Smooth muscle cell (in vitro differentiated cells): ENCODE results near the gene ULBP3. TPM values are rescaled to one million over a fixed set of nuclear protein-coding genes. Genes with fewer than 3 reads are reported as not detected.

ENCODE experiments used
- DNase-seq: peaks from one replicate; lab custom pipeline; 2025; ENCODE audit not compliant: unreplicated experiment; lab: John Stamatoyannopoulos, UW
- H2AFZ ChIP-seq: fragments of 200-600 bp; sonication (generic); 2 replicates; pipeline ENCODE4 v1.6.0; 2016; ENCODE audit warnings: antibody characterized with exemption, low read depth, mild to moderate bottlenecking
- H3F3A ChIP-seq: fragments of 200-600 bp; sonication (generic); 2 replicates; pipeline ENCODE4 v1.6.0; 2017; ENCODE audit warnings: antibody characterized with exemption, low read depth
- H3K27ac ChIP-seq: fragments of 200-600 bp; sonication (generic); 2 replicates; pipeline ENCODE4 v1.5.1; 2016; ENCODE audit warnings: low read depth, mild to moderate bottlenecking
- H3K27me3 ChIP-seq: fragments of 200-600 bp; sonication (generic); 2 replicates; pipeline ENCODE4 v1.6.1; 2016; ENCODE audit warnings: low read depth, mild to moderate bottlenecking
- H3K36me3 ChIP-seq: fragments of 200-600 bp; sonication (generic); 2 replicates; pipeline ENCODE4 v1.5.1; 2016; ENCODE audit warnings: low read depth
- H3K4me1 ChIP-seq: fragments of 200-600 bp; sonication (generic); 2 replicates; pipeline ENCODE4 v1.5.1; 2016; ENCODE audit warnings: low read depth
- H3K4me2 ChIP-seq: fragments of 200-600 bp; sonication (generic); 2 replicates; pipeline ENCODE4 v1.6.0; 2016; ENCODE audit warnings: mild to moderate bottlenecking
- H3K4me3 ChIP-seq: fragments of 200-600 bp; sonication (generic); 2 replicates; pipeline ENCODE4 v1.5.1; 2016; ENCODE audit warnings: mild to moderate bottlenecking
- H3K79me2 ChIP-seq: fragments of 200-600 bp; sonication (generic); 2 replicates; pipeline ENCODE4 v1.6.0; 2016; ENCODE audit warnings: low read depth, mild to moderate bottlenecking
- H3K9ac ChIP-seq: fragments of 200-600 bp; sonication (generic); 2 replicates; pipeline ENCODE4 v1.6.0; 2016; ENCODE audit warnings: low read depth
- H3K9me3 ChIP-seq: fragments of 200-600 bp; sonication (generic); replicated peaks from 2 replicates; pipeline ENCODE4 v1.5.1; 2016; ENCODE audit warnings: low read depth
- H4K20me1 ChIP-seq: fragments of 200-600 bp; sonication (generic); 2 replicates; pipeline ENCODE4 v1.6.0; 2016; ENCODE audit warnings: low read depth
- CTCF ChIP-seq: fragments of 200-600 bp; sonication (generic); IDR thresholded peaks from 2 replicates; pipeline ENCODE4 v1.5.1; 2017; ENCODE audit warnings: borderline replicate concordance, mild to moderate bottlenecking, antibody characterized with exemption; ENCODE audit not compliant: insufficient read depth, poor library complexity, severe bottlenecking
- WGBS: methylation state at CpG from one replicate; pipeline ENCODE4 v1.1.7; 2016; ENCODE audit warnings: low lambda C conversion rate; 5-methylcytosine and 5-hydroxymethylcytosine counted together
- polyA plus RNA-seq: library from polyadenylated mRNA; unstranded; fragments of >200 nt; fragmentation: Nextera tagmentation; extraction: Ambion mirVana; gene quantifications from 2 replicates; pipeline ENCODE4 v1.2.1, GENCODE V29; 2016
- total RNA-seq: library from RNA; depleted of rRNA; stranded (reverse); fragments of >200 nt; gene quantifications from 2 replicates; pipeline ENCODE4 v1.2.3, GENCODE V29; 2014

Gene ULBP3
- total and polyA plus RNA-seq, 2 experiments from 2014 or later, result 2.4 to 11.7 TPM

GRCh38 chr6:150028799-150029198, 40.1 kb downstream of the ULBP3 start:
- no peaks in the 10 kb centered on the region for H3K79me2 ChIP-seq
- no peak overlapping the region for H3K27ac ChIP-seq
- H3K36me3 ChIP-seq, result no peaks in the 10 kb centered on the region
- no peaks in the 10 kb centered on the region for H3F3A ChIP-seq
- no peaks in the 10 kb centered on the region for H3K9me3 ChIP-seq
- H3K4me2 ChIP-seq, result no peak overlapping the region
- peaks cover 65% of the 10 kb centered on the region for H3K27me3 ChIP-seq
- TF ChIP-seq CTCF, result no peak
- H3K9ac ChIP-seq, result no peak overlapping the region
- no peak for DNase-seq
- H4K20me1 ChIP-seq, result no peaks in the 10 kb centered on the region
- no peaks in the 10 kb centered on the region for H3K4me1 ChIP-seq
- no peak overlapping the region for H3K4me3 ChIP-seq
- WGBS, result 86% methylated on average over 8 of the region's 8 CpGs
- no peak overlapping the region for H2AFZ ChIP-seq

- 90% methylated on average over 6 of the region's 6 CpGs for WGBS
- no peaks in the 10 kb centered on the region for H4K20me1 ChIP-seq
- H3K4me2 ChIP-seq, result no peak overlapping the region
- no peaks in the 10 kb centered on the region for H3K36me3 ChIP-seq
- H3K27ac ChIP-seq, result no peak overlapping the region
- H3F3A ChIP-seq, result no peaks in the 10 kb centered on the region
- no peak for DNase-seq
- no peaks in the 10 kb centered on the region for H3K79me2 ChIP-seq
- no peak for TF ChIP-seq CTCF
- H3K27me3 ChIP-seq, result peaks cover 57% of the 10 kb centered on the region
- H3K4me1 ChIP-seq, result no peaks in the 10 kb centered on the region
- H3K9me3 ChIP-seq, result no peaks in the 10 kb centered on the region
- no peak overlapping the region for H2AFZ ChIP-seq
- H3K4me3 ChIP-seq, result no peak overlapping the region
- no peak overlapping the region for H3K9ac ChIP-seq
Observed at GRCh38 chr6:150027806-150028565, 40.9 kb downstream of the ULBP3 start.

GRCh38 chr6:150026976-150027805, 41.7 kb downstream of the ULBP3 start:
- no peak for TF ChIP-seq CTCF
- H3F3A ChIP-seq, result no peaks in the 10 kb centered on the region
- no peak overlapping the region for H3K4me3 ChIP-seq
- no peak overlapping the region for H3K27ac ChIP-seq
- H3K9me3 ChIP-seq, result no peaks in the 10 kb centered on the region
- H3K9ac ChIP-seq, result no peak overlapping the region
- no peaks in the 10 kb centered on the region for H3K4me1 ChIP-seq
- no peak overlapping the region for H2AFZ ChIP-seq
- DNase-seq, result no peak
- H3K27me3 ChIP-seq, result peaks cover 53% of the 10 kb centered on the region
- H4K20me1 ChIP-seq, result no peaks in the 10 kb centered on the region
- WGBS, result 84% methylated on average over 9 of the region's 9 CpGs
- H3K36me3 ChIP-seq, result no peaks in the 10 kb centered on the region
- no peak overlapping the region for H3K4me2 ChIP-seq
- no peaks in the 10 kb centered on the region for H3K79me2 ChIP-seq
